Measurements from ENCODE around the gene KRT6B.

KRT6B gene

DNA sequence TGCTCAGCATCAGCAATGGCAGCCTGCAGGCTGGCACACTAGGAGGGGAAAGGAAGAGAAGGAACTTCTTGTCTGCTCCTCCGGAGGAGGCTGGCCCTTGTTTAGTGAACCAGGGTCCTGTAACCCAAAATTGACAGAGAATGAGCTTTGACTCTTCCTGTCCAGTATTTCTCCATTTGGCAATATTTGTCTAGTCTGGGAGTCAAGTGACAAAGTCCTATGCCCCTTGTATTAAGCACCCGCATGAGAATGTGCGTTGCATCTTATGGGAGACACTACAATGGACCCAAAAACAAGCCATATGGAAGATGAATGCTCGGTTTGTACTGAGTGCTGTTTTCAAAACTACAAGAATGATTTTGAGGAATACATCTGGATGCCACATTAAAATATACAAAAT, 17.9 kb upstream of the KRT6B start:
- H4K20me1 ChIP-seq (ENCODE audit: insufficient read depth), result no peaks in the 10 kb centered on the region
- H3K4me1 ChIP-seq (ENCODE audit: low read depth, poor library complexity, severe bottlenecking), result no peaks in the 10 kb centered on the region
- H3K4me2 ChIP-seq, result no peak overlapping the region
- no peak overlapping the region for H2AFZ ChIP-seq (ENCODE audit: low read depth)
- H3K4me3 ChIP-seq (IDR thresholded peaks at IDR 0.05; ENCODE audit: insufficient read depth, low read depth, low read length), result no peak overlapping the region
- H3K9ac ChIP-seq, result no peak overlapping the region
- TF ChIP-seq, protein P1, sequence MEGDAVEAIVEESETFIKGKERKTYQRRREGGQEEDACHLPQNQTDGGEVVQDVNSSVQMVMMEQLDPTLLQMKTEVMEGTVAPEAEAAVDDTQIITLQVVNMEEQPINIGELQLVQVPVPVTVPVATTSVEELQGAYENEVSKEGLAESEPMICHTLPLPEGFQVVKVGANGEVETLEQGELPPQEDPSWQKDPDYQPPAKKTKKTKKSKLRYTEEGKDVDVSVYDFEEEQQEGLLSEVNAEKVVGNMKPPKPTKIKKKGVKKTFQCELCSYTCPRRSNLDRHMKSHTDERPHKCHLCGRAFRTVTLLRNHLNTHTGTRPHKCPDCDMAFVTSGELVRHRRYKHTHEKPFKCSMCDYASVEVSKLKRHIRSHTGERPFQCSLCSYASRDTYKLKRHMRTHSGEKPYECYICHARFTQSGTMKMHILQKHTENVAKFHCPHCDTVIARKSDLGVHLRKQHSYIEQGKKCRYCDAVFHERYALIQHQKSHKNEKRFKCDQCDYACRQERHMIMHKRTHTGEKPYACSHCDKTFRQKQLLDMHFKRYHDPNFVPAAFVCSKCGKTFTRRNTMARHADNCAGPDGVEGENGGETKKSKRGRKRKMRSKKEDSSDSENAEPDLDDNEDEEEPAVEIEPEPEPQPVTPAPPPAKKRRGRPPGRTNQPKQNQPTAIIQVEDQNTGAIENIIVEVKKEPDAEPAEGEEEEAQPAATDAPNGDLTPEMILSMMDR (conservative IDR thresholded peaks at IDR 0.05; ENCODE audit: low read depth, low read length), result no peak
- H3K36me3 ChIP-seq (ENCODE audit: insufficient read depth), result no peaks in the 10 kb centered on the region
- no peak overlapping the region for H3K27ac ChIP-seq
- no peaks in the 10 kb centered on the region for H3K79me2 ChIP-seq (ENCODE audit: insufficient read depth, low read depth)
- H3K27me3 ChIP-seq (ENCODE audit: insufficient read depth, low read depth), result no peaks in the 10 kb centered on the region; the same call in 1 of the 2 replicates

DNA sequence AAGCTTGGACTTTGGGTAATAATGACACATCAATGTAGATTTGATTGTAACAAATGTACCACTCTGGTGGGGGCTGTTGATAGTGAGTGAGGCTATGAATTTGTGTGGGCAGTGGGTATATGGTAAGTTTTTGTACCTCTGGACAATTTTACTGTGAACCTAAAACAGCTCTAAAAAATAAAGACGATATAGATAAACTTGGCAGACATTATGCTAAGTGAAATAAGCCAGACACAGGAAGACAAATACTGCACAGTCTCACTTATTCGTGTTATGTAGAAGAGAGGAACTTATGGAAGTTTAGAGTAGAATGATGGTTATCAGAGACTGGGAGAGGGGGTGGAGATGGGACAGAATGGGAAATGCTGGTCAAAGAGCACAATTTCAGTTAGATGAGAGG, 13.0 kb upstream of the KRT6B start:
- Histone ChIP-seq H3K4me3 (IDR thresholded peaks at IDR 0.05; ENCODE audit: insufficient read depth, low read depth, low read length) (no peak overlapping the region), H3K9ac (no peak overlapping the region), H2AFZ (ENCODE audit: low read depth) (no peak overlapping the region), H3K27ac (no peak overlapping the region), H3K27me3 (ENCODE audit: insufficient read depth, low read depth) (no peaks in the 10 kb centered on the region), H3K4me2 (no peak overlapping the region), H4K20me1 (ENCODE audit: insufficient read depth) (no peaks in the 10 kb centered on the region), H3K79me2 (ENCODE audit: insufficient read depth, low read depth) (no peaks in the 10 kb centered on the region), H3K36me3 (ENCODE audit: insufficient read depth) (no peaks in the 10 kb centered on the region), H3K4me1 (ENCODE audit: low read depth, poor library complexity, severe bottlenecking) (no peaks in the 10 kb centered on the region)
- TF ChIP-seq, protein P1 (conservative IDR thresholded peaks at IDR 0.05; ENCODE audit: low read depth, low read length), result no peak

DNA sequence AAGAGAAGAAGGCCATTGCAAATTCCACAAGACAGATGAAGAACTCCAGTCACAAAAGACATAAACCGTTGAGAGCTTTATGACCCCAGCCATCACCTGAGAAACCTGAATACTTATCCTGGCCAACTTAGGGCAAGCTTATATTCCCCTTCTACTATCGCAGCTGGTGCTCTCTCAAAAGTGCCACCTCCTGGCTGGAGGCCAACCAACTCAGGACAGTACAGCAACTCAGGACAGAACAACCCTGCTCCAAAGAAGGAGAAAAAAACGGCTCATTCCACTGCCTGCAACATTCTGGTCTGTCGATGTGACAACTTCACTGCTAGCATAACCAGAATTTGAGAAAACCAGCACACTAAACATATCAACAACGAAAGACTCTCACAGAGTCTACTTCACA, 9.7 kb upstream of the KRT6B start:
- H3K9ac ChIP-seq, result no peak overlapping the region
- no peaks in the 10 kb centered on the region for H3K27me3 ChIP-seq (ENCODE audit: insufficient read depth, low read depth)
- TF ChIP-seq, protein P1 (conservative IDR thresholded peaks at IDR 0.05; ENCODE audit: low read depth, low read length), result no peak
- no peak overlapping the region for H2AFZ ChIP-seq (ENCODE audit: low read depth)
- H3K4me2 ChIP-seq, result no peak overlapping the region
- H4K20me1 ChIP-seq (ENCODE audit: insufficient read depth), result no peaks in the 10 kb centered on the region
- no peaks in the 10 kb centered on the region for H3K36me3 ChIP-seq (ENCODE audit: insufficient read depth)
- no peak overlapping the region for H3K4me3 ChIP-seq (IDR thresholded peaks at IDR 0.05; ENCODE audit: insufficient read depth, low read depth, low read length)
- H3K4me1 ChIP-seq (ENCODE audit: low read depth, poor library complexity, severe bottlenecking), result no peaks in the 10 kb centered on the region
- no peak overlapping the region for H3K27ac ChIP-seq
- H3K79me2 ChIP-seq (ENCODE audit: insufficient read depth, low read depth), result no peaks in the 10 kb centered on the region

DNA sequence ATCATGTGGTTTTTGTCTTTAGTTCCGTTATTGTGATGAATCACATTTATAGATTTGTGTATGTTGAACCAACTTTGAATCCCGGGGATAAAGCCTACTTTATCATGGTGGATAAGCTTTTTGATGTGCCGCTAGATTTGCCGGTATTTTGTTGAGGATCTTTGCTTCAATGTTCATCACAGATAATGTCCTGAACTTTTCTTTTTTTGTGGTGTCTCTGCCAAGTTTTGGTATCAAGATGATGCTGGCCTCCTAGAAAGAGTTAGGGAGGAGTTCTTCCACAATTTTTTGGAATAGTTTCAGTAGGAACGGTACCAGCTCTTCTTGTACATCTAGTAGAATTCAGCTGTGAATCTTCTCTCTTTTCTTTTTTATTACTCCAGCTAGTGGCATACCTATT, 6.9 kb upstream of the KRT6B start:
- Histone ChIP-seq H2AFZ (ENCODE audit: low read depth) (no peak overlapping the region), H3K27me3 (ENCODE audit: insufficient read depth, low read depth) (no peaks in the 10 kb centered on the region), H3K79me2 (ENCODE audit: insufficient read depth, low read depth) (no peaks in the 10 kb centered on the region), H3K4me3 (IDR thresholded peaks at IDR 0.05; ENCODE audit: insufficient read depth, low read depth, low read length) (no peak overlapping the region), H3K27ac (no peak overlapping the region), H4K20me1 (ENCODE audit: insufficient read depth) (no peaks in the 10 kb centered on the region), H3K36me3 (ENCODE audit: insufficient read depth) (no peaks in the 10 kb centered on the region), H3K9ac (no peak overlapping the region), H3K4me1 (ENCODE audit: low read depth, poor library complexity, severe bottlenecking) (no peaks in the 10 kb centered on the region), H3K4me2 (no peak overlapping the region)
- TF ChIP-seq, protein P1 (conservative IDR thresholded peaks at IDR 0.05; ENCODE audit: low read depth, low read length), result no peak
